ENCODE measurements around the gene RBPMS2.
"Not testable (repeated sequence)": the region's sequence is repeated elsewhere in the genome, so short reads cannot be mapped to it uniquely, and the experiment has no call there.

The RBPMS2 gene

GRCh38 chr15:64743691-64744090, 31.7 kb downstream of the RBPMS2 start:
- Histone ChIP-seq H3K36me3 (ENCODE audit: control insufficient read depth, insufficient read depth, low read length) (no peaks in the 10 kb centered on the region), H3K9me3 (ENCODE audit: control insufficient read depth, low read length) (no peaks in the 10 kb centered on the region), H3K4me1 (ENCODE audit: control insufficient read depth, insufficient read depth, low read length) (peaks cover 2% of the 10 kb centered on the region), H3K27ac (ENCODE audit: insufficient read depth, low read depth, low read length, poor library complexity, severe bottlenecking) (no peak overlapping the region), H3K4me3 (ENCODE audit: insufficient read depth, low read depth, low read length) (no peak overlapping the region), H3K27me3 (ENCODE audit: control insufficient read depth, insufficient read depth, low read length, poor library complexity, severe bottlenecking) (no peaks in the 10 kb centered on the region)
- 89 to 90% methylated on average over 10 of the region's 11 CpGs for WGBS, 2 experiments

GRCh38 chr15:64742921-64743320, 32.5 kb downstream of the RBPMS2 start:
- WGBS, 2 experiments, result 92 to 93% methylated on average over 13 of the region's 13 CpGs
- Histone ChIP-seq H3K4me3 (ENCODE audit: insufficient read depth, low read depth, low read length) (no peak overlapping the region), H3K27ac (ENCODE audit: insufficient read depth, low read depth, low read length, poor library complexity, severe bottlenecking) (no peak overlapping the region), H3K9me3 (ENCODE audit: control insufficient read depth, low read length) (no peaks in the 10 kb centered on the region), H3K27me3 (ENCODE audit: control insufficient read depth, insufficient read depth, low read length, poor library complexity, severe bottlenecking) (no peaks in the 10 kb centered on the region), H3K36me3 (ENCODE audit: control insufficient read depth, insufficient read depth, low read length) (no peaks in the 10 kb centered on the region), H3K4me1 (ENCODE audit: control insufficient read depth, insufficient read depth, low read length) (peaks cover 10% of the 10 kb centered on the region)

- Histone ChIP-seq H3K4me3 (ENCODE audit: insufficient read depth, low read depth, low read length) (no peak overlapping the region), H3K4me1 (ENCODE audit: control insufficient read depth, insufficient read depth, low read length) (peaks cover 10% of the 10 kb centered on the region), H3K27ac (ENCODE audit: insufficient read depth, low read depth, low read length, poor library complexity, severe bottlenecking) (no peak overlapping the region), H3K36me3 (ENCODE audit: control insufficient read depth, insufficient read depth, low read length) (no peaks in the 10 kb centered on the region), H3K27me3 (ENCODE audit: control insufficient read depth, insufficient read depth, low read length, poor library complexity, severe bottlenecking) (no peaks in the 10 kb centered on the region), H3K9me3 (ENCODE audit: control insufficient read depth, low read length) (no peaks in the 10 kb centered on the region)
- 94 to 95% methylated on average over 8 of the region's 8 CpGs for WGBS, 2 experiments
Observed at GRCh38 chr15:64742385-64742784, 33.0 kb downstream of the RBPMS2 start.

GRCh38 chr15:64741708-64742107, 33.7 kb downstream of the RBPMS2 start:
- not testable (repeated sequence) for H3K27ac ChIP-seq (ENCODE audit: insufficient read depth, low read depth, low read length, poor library complexity, severe bottlenecking); H3K27me3 ChIP-seq (ENCODE audit: control insufficient read depth, insufficient read depth, low read length, poor library complexity, severe bottlenecking); H3K4me1 ChIP-seq (ENCODE audit: control insufficient read depth, insufficient read depth, low read length); H3K4me3 ChIP-seq (ENCODE audit: insufficient read depth, low read depth, low read length); H3K36me3 ChIP-seq (ENCODE audit: control insufficient read depth, insufficient read depth, low read length); H3K9me3 ChIP-seq (ENCODE audit: control insufficient read depth, low read length)
- WGBS, 2 experiments, result 91% methylated on average over 16 of the region's 16 CpGs

GRCh38 chr15:64740311-64741170, 34.8 kb downstream of the RBPMS2 start:
- Histone ChIP-seq H3K36me3 (ENCODE audit: control insufficient read depth, insufficient read depth, low read length) (no peaks in the 10 kb centered on the region), H3K4me3 (ENCODE audit: insufficient read depth, low read depth, low read length) (no peak overlapping the region), H3K4me1 (ENCODE audit: control insufficient read depth, insufficient read depth, low read length) (peaks cover 10% of the 10 kb centered on the region), H3K27me3 (ENCODE audit: control insufficient read depth, insufficient read depth, low read length, poor library complexity, severe bottlenecking) (no peaks in the 10 kb centered on the region), H3K27ac (ENCODE audit: insufficient read depth, low read depth, low read length, poor library complexity, severe bottlenecking) (no peak overlapping the region), H3K9me3 (ENCODE audit: control insufficient read depth, low read length) (no peaks in the 10 kb centered on the region)
- 93% methylated on average over 30 to 31 of the region's 31 CpGs for WGBS, 2 experiments

GRCh38 chr15:64739577-64740143, 35.7 kb downstream of the RBPMS2 start:
- H3K27me3 ChIP-seq (ENCODE audit: control insufficient read depth, insufficient read depth, low read length, poor library complexity, severe bottlenecking), result no peaks in the 10 kb centered on the region
- 90 to 92% methylated on average over 8 to 9 of the region's 9 CpGs for WGBS, 2 experiments
- H3K27ac ChIP-seq (ENCODE audit: insufficient read depth, low read depth, low read length, poor library complexity, severe bottlenecking), result no peak overlapping the region
- no peak overlapping the region for H3K4me3 ChIP-seq (ENCODE audit: insufficient read depth, low read depth, low read length)
- H3K36me3 ChIP-seq (ENCODE audit: control insufficient read depth, insufficient read depth, low read length), result no peaks in the 10 kb centered on the region
- no peaks in the 10 kb centered on the region for H3K9me3 ChIP-seq (ENCODE audit: control insufficient read depth, low read length)
- peaks cover 10% of the 10 kb centered on the region for H3K4me1 ChIP-seq (ENCODE audit: control insufficient read depth, insufficient read depth, low read length)

- Histone ChIP-seq H3K9me3 (ENCODE audit: control insufficient read depth, low read length) (no peaks in the 10 kb centered on the region), H3K4me3 (ENCODE audit: insufficient read depth, low read depth, low read length) (no peak overlapping the region), H3K27me3 (ENCODE audit: control insufficient read depth, insufficient read depth, low read length, poor library complexity, severe bottlenecking) (no peaks in the 10 kb centered on the region), H3K4me1 (ENCODE audit: control insufficient read depth, insufficient read depth, low read length) (peaks cover 10% of the 10 kb centered on the region), H3K36me3 (ENCODE audit: control insufficient read depth, insufficient read depth, low read length) (no peaks in the 10 kb centered on the region), H3K27ac (ENCODE audit: insufficient read depth, low read depth, low read length, poor library complexity, severe bottlenecking) (no peak overlapping the region)
- WGBS, 2 experiments, result 88 to 91% methylated on average over 7 of the region's 7 CpGs
Observed at GRCh38 chr15:64739156-64739555, 36.2 kb downstream of the RBPMS2 start.

- Histone ChIP-seq H3K4me1 (ENCODE audit: control insufficient read depth, insufficient read depth, low read length) (peaks cover 10% of the 10 kb centered on the region), H3K9me3 (ENCODE audit: control insufficient read depth, low read length) (no peaks in the 10 kb centered on the region), H3K4me3 (ENCODE audit: insufficient read depth, low read depth, low read length) (no peak overlapping the region), H3K36me3 (ENCODE audit: control insufficient read depth, insufficient read depth, low read length) (no peaks in the 10 kb centered on the region), H3K27ac (ENCODE audit: insufficient read depth, low read depth, low read length, poor library complexity, severe bottlenecking) (peak overlapping the region; percentile 42), H3K27me3 (ENCODE audit: control insufficient read depth, insufficient read depth, low read length, poor library complexity, severe bottlenecking) (no peaks in the 10 kb centered on the region)
- WGBS, 2 experiments, result 89 to 90% methylated on average over 27 of the region's 27 CpGs
Observed at GRCh38 chr15:64738226-64739095, 36.9 kb downstream of the RBPMS2 start.

- Histone ChIP-seq H3K4me1 (ENCODE audit: control insufficient read depth, insufficient read depth, low read length) (no peaks in the 10 kb centered on the region), H3K27me3 (ENCODE audit: control insufficient read depth, insufficient read depth, low read length, poor library complexity, severe bottlenecking) (no peaks in the 10 kb centered on the region)
- WGBS, 2 experiments, result 91 to 94% methylated on average over 7 of the region's 7 CpGs
Observed at GRCh38 chr15:64732156-64732860, 43.1 kb downstream of the RBPMS2 start.

More at GRCh38 chr15:64732156-64732860, 43.1 kb downstream of the RBPMS2 start:
- Histone ChIP-seq H3K27ac (ENCODE audit: insufficient read depth, low read depth, low read length, poor library complexity, severe bottlenecking) (no peak overlapping the region), H3K9me3 (ENCODE audit: control insufficient read depth, low read length) (no peaks in the 10 kb centered on the region), H3K4me3 (ENCODE audit: insufficient read depth, low read depth, low read length) (no peak overlapping the region), H3K36me3 (ENCODE audit: control insufficient read depth, insufficient read depth, low read length) (no peaks in the 10 kb centered on the region)

Measured in ectodermal cell (in vitro differentiated cells).